K562 (cell line): ENCODE results near the gene DHX58. TPM values are rescaled to one million over a fixed set of nuclear protein-coding genes. Genes with fewer than 3 reads are reported as not detected.
A peak's percentile ranks its signal among the peaks of the same experiment; 100 is the strongest.

Experiments
- ATAC-seq: fragments of 200-7000 bp; cut with Tn5 transposase; 3 replicates; pipeline ENCODE4 v1.9.1; 2020; ENCODE audit warnings: moderate library complexity
- BruUV-seq: library from RNA; stranded (reverse); fragments of 400-500 nt; replicated peaks from 2 replicates; lab custom pipeline; 2021; lab: Mats Ljungman, UMichigan
- CTCF ChIA-PET: fragments of 300-600 bp; formaldehyde crosslinking; extraction: SDS; loops from one replicate; lab custom pipeline; 2021; ENCODE audit warnings: low intra/inter-chr PET ratio; lab: Yijun Ruan, JAX
- POLR2A ChIA-PET: fragments of 300-600, 350-650 bp; sonication (Branson Sonifier 250); formaldehyde crosslinking; extraction: SDS; loops from one replicate; lab custom pipeline; 2021; ENCODE audit warnings: antibody characterized with exemption, inconsistent platforms; lab: Yijun Ruan, JAX
- DNase-seq, 4 experiments: peaks; one replicate each; pipeline versions ENCODE4 v3.0.0 to v3.0.0-alpha.2; 2011 to 2018; ENCODE audit warnings: low spot score in 3 of 4, mixed read lengths in 3 of 4; ENCODE audit errors: extremely low read depth in 1 of 4
- FAIRE-seq: peaks from 2 replicates; lab custom pipeline; 2011; peaks lifted over from hg19 to GRCh38; lab: Jason Lieb, UNC
- H2AFZ ChIP-seq: 2 replicates; pipeline ENCODE4 v1.6.0; 2011; ENCODE audit warnings: low read depth, low read length, control low read depth, inconsistent platforms
- H3K27ac ChIP-seq: fragments of 200-600 bp; 3 replicates; pipeline ENCODE4 v1.8.0; 2011; ENCODE audit warnings: low read depth, mild to moderate bottlenecking, control low read depth, inconsistent platforms, low read length, moderate library complexity, mixed read lengths; ENCODE audit errors: extremely low read depth
- H3K27me3 ChIP-seq, 2 experiments: fragments of 300-600 bp in 1 of 2; 2 replicates in 1 of 2; 3 replicates in 1 of 2; pipeline versions ENCODE4 v1.6.0 to v1.8.0; 2011; ENCODE audit warnings: inconsistent platforms in 2 of 2, low read length in 2 of 2, mild to moderate bottlenecking in 1 of 2, mixed read lengths in 1 of 2, moderate library complexity in 1 of 2; ENCODE audit not compliant: control insufficient read depth in 2 of 2, insufficient read depth in 2 of 2
- H3K36me3 ChIP-seq: fragments of 300-600 bp; 3 replicates; pipeline ENCODE4 v1.8.0; 2011; ENCODE audit warnings: mild to moderate bottlenecking, low read length, inconsistent platforms; ENCODE audit not compliant: control insufficient read depth, insufficient read depth
- H3K4me1 ChIP-seq, 2 experiments: fragments of 200-600 bp in 1 of 2; replicated peaks in 1 of 2; 2 replicates in 1 of 2; 3 replicates in 1 of 2; pipeline versions ENCODE4 v1.5.1 to v1.8.0; 2011; ENCODE audit warnings: inconsistent platforms in 2 of 2, low read length in 2 of 2, mild to moderate bottlenecking in 1 of 2, mixed read lengths in 1 of 2, moderate library complexity in 1 of 2; ENCODE audit not compliant: control insufficient read depth in 2 of 2, insufficient read depth in 2 of 2
- H3K4me2 ChIP-seq: 2 replicates; pipeline ENCODE4 v1.6.1; 2011; ENCODE audit warnings: low read length, control low read depth, inconsistent platforms, mixed read lengths; ENCODE audit not compliant: insufficient read depth
- H3K4me3 ChIP-seq: fragments of 200-600 bp; sonication (generic), shearing (Covaris generic); 2 replicates; pipeline ENCODE4 v1.5.1; 2016; ENCODE audit warnings: control low read depth, inconsistent platforms
- H3K79me2 ChIP-seq: fragments of 200-600 bp; 3 replicates; pipeline ENCODE4 v1.8.0; 2011; ENCODE audit warnings: low read length, inconsistent platforms; ENCODE audit not compliant: control insufficient read depth, insufficient read depth
- H3K9ac ChIP-seq, 2 experiments: 2 replicates each; pipeline versions ENCODE4 v1.6.0 to v1.6.1; 2011; ENCODE audit warnings: low read depth in 2 of 2, low read length in 2 of 2, control low read depth in 1 of 2, inconsistent platforms in 1 of 2, mild to moderate bottlenecking in 1 of 2, mixed read lengths in 1 of 2; ENCODE audit not compliant: insufficient read depth in 1 of 2
- H3K9me1 ChIP-seq: one replicate; pipeline ENCODE4 v1.6.0; 2011; ENCODE audit warnings: inconsistent platforms, mild to moderate bottlenecking, low read length, moderate library complexity; ENCODE audit not compliant: control insufficient read depth, insufficient read depth
- H3K9me3 ChIP-seq: replicated peaks from 2 replicates; pipeline ENCODE4 v1.5.1; 2011; ENCODE audit warnings: low read depth, low read length, inconsistent platforms; ENCODE audit not compliant: control insufficient read depth, insufficient read depth
- H4K20me1 ChIP-seq: replicated peaks from 2 replicates; pipeline ENCODE4 v1.6.1; 2011; ENCODE audit warnings: low read length, inconsistent platforms, mixed read lengths; ENCODE audit not compliant: control insufficient read depth, insufficient read depth
- ATF7 ChIP-seq: fragments of 450-650 bp; IDR thresholded peaks from 2 replicates; pipeline ENCODE4 v1.7.1; 2014; ENCODE audit warnings: mild to moderate bottlenecking, moderate library complexity
- BCOR ChIP-seq: fragments of 450-650 bp; IDR thresholded peaks from 2 replicates; pipeline ENCODE4 v1.6.1; 2016
- FOXM1 ChIP-seq, 2 experiments: fragments of 450-650 bp in 1 of 2; sonication (generic) in 1 of 2; formaldehyde crosslinking in 1 of 2; IDR thresholded peaks; 2 replicates each; pipeline versions ENCODE4 v1.6.1 to v1.9.0; 2017 to 2022; ENCODE audit warnings: low read depth in 2 of 2, mild to moderate bottlenecking in 2 of 2, missing genetic modification reagents in 1 of 2, moderate library complexity in 1 of 2
- KDM1A ChIP-seq, 2 experiments: fragments of 450-650 bp; IDR thresholded peaks; 2 replicates each; pipeline ENCODE4 v1.6.1; 2016; ENCODE audit warnings: mild to moderate bottlenecking in 2 of 2
- KDM4B ChIP-seq, 2 experiments: fragments of 450-650 bp in 1 of 2; sonication (generic) in 1 of 2; IDR thresholded peaks; 2 replicates each; pipeline ENCODE4 v1.6.1; 2016 to 2017; ENCODE audit warnings: borderline replicate concordance in 2 of 2, antibody characterized with exemption in 1 of 2, low read depth in 1 of 2, mild to moderate bottlenecking in 1 of 2
- NCOA6 ChIP-seq: fragments of 450-650 bp; IDR thresholded peaks from 2 replicates; pipeline ENCODE4 v1.6.1; 2017; ENCODE audit warnings: mild to moderate bottlenecking
- PTBP1 ChIP-seq: fragments of 200-400 bp; formaldehyde crosslinking; IDR thresholded peaks from 2 replicates; pipeline ENCODE4 v1.6.1; 2017; ENCODE audit warnings: low read depth, low read length
- RBM25 ChIP-seq: fragments of 200-400 bp; formaldehyde crosslinking; IDR thresholded peaks from 2 replicates; pipeline ENCODE4 v1.6.1; 2018; ENCODE audit warnings: low read length, low read depth, moderate library complexity; ENCODE audit not compliant: severe bottlenecking
- ZFPM2 ChIP-seq: fragments of 250-450 bp; sonication (Bioruptor Pico); IDR thresholded peaks from 2 replicates; pipeline ENCODE4 v1.5.1; 2022; ENCODE audit warnings: mild to moderate bottlenecking
- ZNF589 ChIP-seq: fragments of 200-800 bp; sonication (Bioruptor generic); IDR thresholded peaks from 2 replicates; pipeline ENCODE4 v1.6.1; 2016; ENCODE audit warnings: low read depth, missing genetic modification characterization, missing compliant biosample characterization
- WGBS: fragments of 100-300 bp; shearing (Covaris generic); methylation state at CpG from one replicate; pipeline ENCODE4 v1.1.6; 2016; ENCODE audit warnings: low coverage, mixed read lengths; ENCODE audit not compliant: insufficient coverage; ENCODE audit errors: missing lambda C conversion rate; 5-methylcytosine and 5-hydroxymethylcytosine counted together
- in situ Hi-C: fragments of 300-500 bp; cut with MboI; formaldehyde crosslinking; loops from 4 replicates; pipeline ENCODE4 v1.15.0; 2018; ENCODE audit warnings: inconsistent platforms, mixed read lengths
- intact Hi-C: fragments of 100-400 bp; cut with micrococcal nuclease; formaldehyde crosslinking; loops from 2 replicates; pipeline ENCODE4 v1.14.2; 2022
- polyA plus RNA-seq, 8 experiments: library from polyadenylated mRNA; depleted of rRNA in 4 of 8; stranded (reverse) in 5 of 8; unstranded in 3 of 8; fragments of >200 nt; fragmentation: Nextera tagmentation in 2 of 8; fragmentation: Illumina TruSeq in 1 of 8; extraction: Ambion mirVana in 2 of 8; extraction: Trizol in 1 of 8; gene quantifications; 2 replicates each; pipeline versions ENCODE4 v1.2.1 to v1.2.3, GENCODE V29; 2011 to 2014; ENCODE audit warnings: inconsistent platforms in 1 of 8, missing spikeins in 1 of 8
- total RNA-seq, 7 experiments: library from RNA; depleted of rRNA in 6 of 7; stranded (reverse); fragments of >200 nt in 6 of 7; fragmentation: Illumina TruSeq in 2 of 7; extraction: Trizol in 2 of 7; gene quantifications; 2 replicates each; pipeline versions ENCODE4 v1.2.1 to v1.2.3, GENCODE V29; 2011 to 2021; ENCODE audit warnings: low replicate concordance in 1 of 7
- TF ChIP-seq, protein P1 (sequence below), 2 experiments: fragments of 450-650 bp in 1 of 2; sonication (generic) in 1 of 2; formaldehyde crosslinking in 1 of 2; IDR thresholded peaks in 1 of 2; conservative IDR thresholded peaks in 1 of 2; 2 replicates each; pipeline versions ENCODE4 v1.6.1 to v1.8.1; 2016 to 2023; ENCODE audit warnings: mild to moderate bottlenecking in 2 of 2, moderate library complexity in 2 of 2, inconsistent platforms in 1 of 2, missing genetic modification reagents in 1 of 2
- TF ChIP-seq, protein P2 (sequence below): fragments of 450-650 bp; IDR thresholded peaks from 2 replicates; pipeline ENCODE4 v1.6.1; 2016

DHX58 gene
- total and polyA plus RNA-seq, 9 of the 15 experiments (the other 6 are each of a cell fraction or from before 2014, with no cell fraction given), result 0.15 to 3.0 (median 1.4) TPM

DNA sequence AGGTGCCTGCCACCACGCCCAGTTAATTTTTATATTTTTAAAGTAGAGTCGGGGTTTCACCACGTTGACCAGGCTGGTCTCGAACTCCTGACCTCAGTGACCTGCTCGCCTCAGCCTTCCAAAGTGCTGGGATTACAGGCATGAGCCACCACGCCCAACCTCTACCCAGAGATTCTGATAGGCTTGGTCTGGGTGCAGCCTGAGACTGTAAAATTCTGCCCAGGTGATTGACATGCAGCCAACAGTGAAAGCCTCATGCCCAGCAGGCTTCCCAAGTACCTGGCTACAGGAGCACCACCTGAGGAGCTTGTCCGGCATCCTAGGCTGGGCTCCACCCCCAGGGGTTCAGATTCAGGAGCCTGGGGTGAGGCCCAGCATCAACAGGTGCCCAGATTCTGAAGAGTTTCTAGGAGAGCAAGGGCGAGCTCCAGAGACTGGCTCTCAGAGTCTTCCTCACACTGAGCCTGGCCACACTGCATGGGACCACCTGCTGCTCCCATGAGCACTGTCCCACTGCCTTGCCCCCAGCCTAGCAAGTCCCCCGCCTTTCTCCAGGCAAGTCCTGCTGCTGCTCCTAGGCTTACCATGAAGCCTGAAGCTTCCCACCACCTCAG, 30.9 kb downstream of the DHX58 start:
- intact Hi-C loops, result no loop called here

GRCh38 chr17:42079541-42079940, 33.0 kb downstream of the DHX58 start:
- H3K9ac ChIP-seq, result no peak overlapping the region
- no peak for FAIRE-seq
- intact Hi-C loops, result no loop called here
- no peak for ATAC-seq
- peaks cover 4% of the 10 kb centered on the region; the same call in 1 of the 2 replicates for H4K20me1 ChIP-seq
- no peak overlapping the region for H2AFZ ChIP-seq
- BruUV-seq, result no TSS peak
- peaks cover 14 to 15% of the 10 kb centered on the region in 2 experiments for H3K4me1 ChIP-seq
- 0% methylated on average over 2 of the region's 2 CpGs for WGBS
- H3K27me3 ChIP-seq, result peaks cover 0 to 5% of the 10 kb centered on the region in 2 experiments; a peak in 1 of 5 replicates
- H3K4me2 ChIP-seq, result no peak overlapping the region
- no peaks in the 10 kb centered on the region for H3K9me3 ChIP-seq
- H3K4me3 ChIP-seq, result no peak overlapping the region
- no peaks in the 10 kb centered on the region for H3K9me1 ChIP-seq
- no peak for DNase-seq
- in situ Hi-C loops, result no loop called here
- POLR2A ChIA-PET, result interaction anchor here (0.6 to 1.2 kb wide), 3 partner anchors 12 to 24 kb away, joined by 3 to 5 read pairs (median 3); no protein-coding TSS in a partner anchor
- H3K27ac ChIP-seq, result no peak overlapping the region
- CTCF ChIA-PET, result no interaction called here
- no peaks in the 10 kb centered on the region for H3K79me2 ChIP-seq
- H3K36me3 ChIP-seq, result no peaks in the 10 kb centered on the region
- TF ChIP-seq BCOR (peak; percentile 88), KDM1A (IDR thresholded peaks at IDR 0.05) (peak; percentile 54 to 60; a peak in 2 of 4 replicates), RBM25 (peak; percentile 80), ATF7 (peak; percentile 91), FOXM1 (IDR thresholded peaks at IDR 0.05; ENCODE audit: low read depth) (no peak), FOXM1 (CRISPR knock-in tag; IDR thresholded peaks at IDR 0.05; ENCODE audit: low read depth) (no peak), PTBP1 (0 out of 2 replicates have a peak, but pooled peaks have one; percentile 22), NCOA6 (no peak), KDM4B (IDR thresholded peaks at IDR 0.05; ENCODE audit: borderline replicate concordance in 2 of 2, low read depth in 1 of 2) (no peak), ZNF589 (CRISPR knock-in tag) (no peak)
- TF ChIP-seq, protein P1, sequence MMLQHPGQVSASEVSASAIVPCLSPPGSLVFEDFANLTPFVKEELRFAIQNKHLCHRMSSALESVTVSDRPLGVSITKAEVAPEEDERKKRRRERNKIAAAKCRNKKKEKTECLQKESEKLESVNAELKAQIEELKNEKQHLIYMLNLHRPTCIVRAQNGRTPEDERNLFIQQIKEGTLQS (IDR thresholded peaks at IDR 0.05), result peak; percentile 88
- TF ChIP-seq, protein P1 (CRISPR knock-in tag; conservative IDR thresholded peaks at IDR 0.05), result no peak

More for the DNA sequence above, 30.9 kb downstream of the DHX58 start:
- Histone ChIP-seq H3K4me1 (peaks cover 14% of the 10 kb centered on the region in 2 experiments), H3K27ac (no peak overlapping the region), H3K79me2 (no peaks in the 10 kb centered on the region), H3K4me2 (no peak overlapping the region), H4K20me1 (no peaks in the 10 kb centered on the region; the same call in 1 of the 2 replicates), H3K4me3 (no peak overlapping the region), H3K36me3 (no peaks in the 10 kb centered on the region), H3K9me1 (no peaks in the 10 kb centered on the region), H3K27me3 (peaks cover 0 to 5% of the 10 kb centered on the region in 2 experiments; a peak in 1 of 5 replicates)
- 7% methylated on average over 9 of the region's 9 CpGs for WGBS
- CTCF ChIA-PET, result no interaction called here
- FAIRE-seq (no peak), DNase-seq (no peak)
- BruUV-seq, result no TSS peak
- no peak for TF ChIP-seq ZFPM2
- TF ChIP-seq, protein P2, sequence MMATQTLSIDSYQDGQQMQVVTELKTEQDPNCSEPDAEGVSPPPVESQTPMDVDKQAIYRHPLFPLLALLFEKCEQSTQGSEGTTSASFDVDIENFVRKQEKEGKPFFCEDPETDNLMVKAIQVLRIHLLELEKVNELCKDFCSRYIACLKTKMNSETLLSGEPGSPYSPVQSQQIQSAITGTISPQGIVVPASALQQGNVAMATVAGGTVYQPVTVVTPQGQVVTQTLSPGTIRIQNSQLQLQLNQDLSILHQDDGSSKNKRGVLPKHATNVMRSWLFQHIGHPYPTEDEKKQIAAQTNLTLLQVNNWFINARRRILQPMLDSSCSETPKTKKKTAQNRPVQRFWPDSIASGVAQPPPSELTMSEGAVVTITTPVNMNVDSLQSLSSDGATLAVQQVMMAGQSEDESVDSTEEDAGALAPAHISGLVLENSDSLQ, result 0 out of 2 replicates have a peak, but pooled peaks have one; percentile 12
- TF ChIP-seq, all 486 proteins: peak for 1
- in situ Hi-C loops, result no loop called here
- no peaks in the 10 kb centered on the region for H3K9me3 ChIP-seq
- POLR2A ChIA-PET, result interaction anchor here (0.6 kb wide), 1 partner anchor 17 kb away, joined by 3 read pairs; no protein-coding TSS in a partner anchor
- no peak for ATAC-seq
- no peak overlapping the region for H2AFZ ChIP-seq
- peak overlapping the region in 1 of 2 experiments; percentile 27; a peak in 1 of 4 replicates for H3K9ac ChIP-seq
